NOMO-1 (cell line): ENCODE data around the gene HES3.
A peak's percentile ranks its signal among the peaks of the same experiment; 100 is the strongest.

Experiments
- DNase-seq, 2 experiments: peaks; one replicate each; lab custom pipeline; 2025; ENCODE audit not compliant: unreplicated experiment in 2 of 2; lab: John Stamatoyannopoulos, UW

HES3 gene

GRCh38 chr1:6243993-6244392 is at the start of gene HES3:
HES3 (plus strand) TSS chr1:6244179; CDS start chr1:6244366, 187 bp downstream.
- no peak for DNase-seq

- DNase-seq = no peak
These were observed 46.1 kb upstream of the HES3 start for GRCh38 chr1:6197746-6198427.

- no peak for DNase-seq
These were observed 45.2 kb upstream of the HES3 start for GRCh38 chr1:6198646-6199297.

GRCh38 chr1:6199298-6200187 is 44.4 kb upstream of the HES3 start, which contains the start of gene RPL22:
RPL22 (minus strand) TSS chr1:6199595; CDS start chr1:6199573, 22 bp downstream.
- peak; percentile 98 to 100 for DNase-seq

- no peak for DNase-seq
These were observed 43.7 kb upstream of the HES3 start for GRCh38 chr1:6200188-6200809.

GRCh38 chr1:6202256-6202655 is 41.7 kb upstream of the HES3 start:
- DNase-seq = no peak

- DNase-seq = no peak
These were observed 38.0 kb upstream of the HES3 start, which contains the start of gene RNF207 for GRCh38 chr1:6205849-6206519. RNF207 (plus strand) TSS chr1:6206119; CDS start chr1:6206536, 417 bp downstream.

- no peak for DNase-seq
These were observed 37.5 kb upstream of the HES3 start for GRCh38 chr1:6206520-6206855.

GRCh38 chr1:6207075-6207885 is 36.7 kb upstream of the HES3 start:
- DNase-seq = no peak

- DNase-seq = no peak
These were observed 36.1 kb upstream of the HES3 start for GRCh38 chr1:6207921-6208320.

GRCh38 chr1:6208723-6209660 is 35.0 kb upstream of the HES3 start:
- DNase-seq = peak; percentile 62 to 74

GRCh38 chr1:6209661-6210580 is 34.1 kb upstream of the HES3 start:
- DNase-seq = no peak

GRCh38 chr1:6210591-6211355 is 33.2 kb upstream of the HES3 start:
- no peak for DNase-seq

- DNase-seq = no peak
These were observed 32.2 kb upstream of the HES3 start for GRCh38 chr1:6211731-6212130.

GRCh38 chr1:6212193-6212959 is 31.6 kb upstream of the HES3 start:
- DNase-seq = peak; percentile 25 to 27
